ENCODE measurements around the gene MTA3.

The MTA3 gene

GRCh38 chr2:42648796-42649195 lies 80.4 kb downstream of the MTA3 start:
- no peak overlapping the region for H3K4me3 ChIP-seq
- no peak overlapping the region for H3K27ac ChIP-seq

GRCh38 chr2:42651057-42651456 lies 82.6 kb downstream of the MTA3 start:
- Histone ChIP-seq H3K27ac (no peak overlapping the region), H3K4me3 (no peak overlapping the region)

GRCh38 chr2:42652086-42652485 lies 83.7 kb downstream of the MTA3 start:
- no peak overlapping the region for H3K27ac ChIP-seq
- H3K4me3 ChIP-seq, result no peak overlapping the region

GRCh38 chr2:42653039-42653438 lies 84.6 kb downstream of the MTA3 start:
- H3K27ac ChIP-seq, result no peak overlapping the region

GRCh38 chr2:42653908-42654445 lies 85.5 kb downstream of the MTA3 start:
- Histone ChIP-seq H3K4me3 (no peak overlapping the region), H3K27ac (no peak overlapping the region)

More at GRCh38 chr2:42653039-42653438, 84.6 kb downstream of the MTA3 start:
- no peak overlapping the region for H3K4me3 ChIP-seq

GRCh38 chr2:42658306-42658705 lies 89.9 kb downstream of the MTA3 start:
- Histone ChIP-seq H3K27ac (no peak overlapping the region), H3K4me3 (no peak overlapping the region)

GRCh38 chr2:42659609-42660008 lies 91.2 kb downstream of the MTA3 start:
- H3K4me3 ChIP-seq, result no peak overlapping the region
- no peak overlapping the region for H3K27ac ChIP-seq

GRCh38 chr2:42663106-42663780 lies 94.8 kb downstream of the MTA3 start:
- H3K4me3 ChIP-seq, result no peak overlapping the region
- no peak overlapping the region for H3K27ac ChIP-seq

- Histone ChIP-seq H3K4me3 (no peak overlapping the region), H3K27ac (no peak overlapping the region)
Measured at GRCh38 chr2:42663828-42664227, 95.4 kb downstream of the MTA3 start.

GRCh38 chr2:42673989-42674579 lies 105.7 kb downstream of the MTA3 start:
- Histone ChIP-seq H3K27ac (no peak overlapping the region), H3K4me3 (no peak overlapping the region)

GRCh38 chr2:42675815-42676214 lies 107.4 kb downstream of the MTA3 start:
- Histone ChIP-seq H3K27ac (no peak overlapping the region), H3K4me3 (no peak overlapping the region)

- no peak overlapping the region for H3K27ac ChIP-seq
- H3K4me3 ChIP-seq, result no peak overlapping the region
Measured at GRCh38 chr2:42685303-42685702, 116.9 kb downstream of the MTA3 start.

GRCh38 chr2:42693013-42693615 lies 124.7 kb downstream of the MTA3 start:
- Histone ChIP-seq H3K4me3 (no peak overlapping the region), H3K27ac (peak overlapping the region in 1 of 21 experiments; percentile 11)

GRCh38 chr2:42693688-42694479 lies 125.5 kb downstream of the MTA3 start:
- Histone ChIP-seq H3K27ac (no peak overlapping the region), H3K4me3 (no peak overlapping the region)

- no peak overlapping the region for H3K27ac ChIP-seq
- H3K4me3 ChIP-seq, result no peak overlapping the region
Measured at GRCh38 chr2:42696987-42697386, 128.6 kb downstream of the MTA3 start.

GRCh38 chr2:42698940-42699339 lies 130.5 kb downstream of the MTA3 start:
- H3K4me3 ChIP-seq, result no peak overlapping the region

GRCh38 chr2:42706836-42707235 lies 138.4 kb downstream of the MTA3 start:
- no peak overlapping the region for H3K4me3 ChIP-seq
- no peak overlapping the region for H3K27ac ChIP-seq

More at GRCh38 chr2:42698940-42699339, 130.5 kb downstream of the MTA3 start:
- no peak overlapping the region for H3K27ac ChIP-seq

GRCh38 chr2:42708179-42708578 lies 139.7 kb downstream of the MTA3 start:
- no peak overlapping the region for H3K27ac ChIP-seq
- H3K4me3 ChIP-seq, result no peak overlapping the region

GRCh38 chr2:42711896-42712295 lies 143.5 kb downstream of the MTA3 start:
- no peak overlapping the region for H3K4me3 ChIP-seq
- H3K27ac ChIP-seq, result no peak overlapping the region

- no peak overlapping the region for H3K4me3 ChIP-seq
- H3K27ac ChIP-seq, result no peak overlapping the region
Measured at GRCh38 chr2:42712934-42713333, 144.5 kb downstream of the MTA3 start.
